ENCODE data around the gene GNPDA1. TPM values are rescaled to one million over a fixed set of nuclear protein-coding genes. Genes with fewer than 3 reads are reported as not detected.

The GNPDA1 gene
- total RNA-seq, 4 donors from 2014 or later: 22.3 to 50.0 (median 47.3) TPM

- Histone ChIP-seq H3K4me3 (no peak overlapping the region), H3K36me3 (peaks cover 6 to 76% of the 10 kb centered on the region in 2 donors), H3K4me1 (peaks cover 0 to 5% of the 10 kb centered on the region in 2 donors), H3K27ac (no peak overlapping the region), H3K27me3 (no peaks in the 10 kb centered on the region), H3K9me3 (no peaks in the 10 kb centered on the region)
- TF ChIP-seq POLR2A (IDR thresholded peaks at IDR 0.05) (no peak), CTCF (IDR thresholded peaks at IDR 0.05 in 4 of 5, conservative IDR thresholded peaks at IDR 0.05 in 1 of 5) (no peak)
- in situ Hi-C loops (cut with MboI; ENCODE audit: low sequenced_read_pairs in 4 of 4) (loop anchor here in 3 of 4 donors (5.0 to 25.0 kb wide), 3 partner anchors 155 to 573 kb away; no protein-coding TSS in a partner anchor), intact Hi-C loops (cut with DNase I; ENCODE audit: low total_unique reads) (loop anchor here (5.0 kb wide), 1 partner anchor 708 kb away; no protein-coding TSS in a partner anchor)
- ATAC-seq (no peak), DNase-seq (no peak)
These were observed 23.1 kb downstream of the GNPDA1 start for GRCh38 chr5:141989720-141990119.

- no peak overlapping the region for H3K27ac ChIP-seq
- H3K4me3 ChIP-seq: no peak overlapping the region
- no peaks in the 10 kb centered on the region for H3K27me3 ChIP-seq
- DNase-seq: no peak
- in situ Hi-C loops (cut with MboI; ENCODE audit: low sequenced_read_pairs in 4 of 4): loop anchor here in 1 of 4 donors (25.0 kb wide), 1 partner anchor 576 kb away; no protein-coding TSS in a partner anchor
- intact Hi-C loops (cut with DNase I; ENCODE audit: low total_unique reads): no loop called here
- no peak for ATAC-seq
- H3K9me3 ChIP-seq: no peaks in the 10 kb centered on the region
- TF ChIP-seq CTCF (IDR thresholded peaks at IDR 0.05 in 4 of 5, conservative IDR thresholded peaks at IDR 0.05 in 1 of 5) (no peak), POLR2A (IDR thresholded peaks at IDR 0.05) (no peak)
- peaks cover 8 to 83% of the 10 kb centered on the region in 2 donors for H3K36me3 ChIP-seq
- no peaks in the 10 kb centered on the region for H3K4me1 ChIP-seq
These were observed 26.8 kb downstream of the GNPDA1 start for GRCh38 chr5:141986072-141986471.

- no peak for TF ChIP-seq POLR2A (IDR thresholded peaks at IDR 0.05)
- TF ChIP-seq CTCF (IDR thresholded peaks at IDR 0.05 in 4 of 5, conservative IDR thresholded peaks at IDR 0.05 in 1 of 5): no peak
- ATAC-seq: no peak
These were observed 30.2 kb downstream of the GNPDA1 start for GRCh38 chr5:141982626-141983025.

GRCh38 chr5:141978389-141978788 lies 34.4 kb downstream of the GNPDA1 start:
- Histone ChIP-seq H3K36me3 (peaks cover 0 to 85% of the 10 kb centered on the region in 2 donors), H3K27me3 (no peaks in the 10 kb centered on the region), H3K4me1 (peaks cover 29 to 37% of the 10 kb centered on the region in 2 donors), H3K27ac (no peak overlapping the region), H3K4me3 (no peak overlapping the region), H3K9me3 (no peaks in the 10 kb centered on the region)
- ATAC-seq: no peak
- intact Hi-C loops (cut with DNase I; ENCODE audit: low total_unique reads): no loop called here
- no peak for TF ChIP-seq CTCF (IDR thresholded peaks at IDR 0.05 in 4 of 5, conservative IDR thresholded peaks at IDR 0.05 in 1 of 5)
- no peak for TF ChIP-seq POLR2A (IDR thresholded peaks at IDR 0.05)
- DNase-seq: no peak
- in situ Hi-C loops (cut with MboI; ENCODE audit: low sequenced_read_pairs in 4 of 4): loop anchor here in 1 of 4 donors (25.0 kb wide), 1 partner anchor 584 kb away; no protein-coding TSS in a partner anchor

More at GRCh38 chr5:141982626-141983025, 30.2 kb downstream of the GNPDA1 start:
- in situ Hi-C loops (cut with MboI; ENCODE audit: low sequenced_read_pairs in 4 of 4) (loop anchor here in 1 of 4 donors (25.0 kb wide), 1 partner anchor 580 kb away; no protein-coding TSS in a partner anchor), intact Hi-C loops (cut with DNase I; ENCODE audit: low total_unique reads) (no loop called here)
- no peak overlapping the region for H3K27ac ChIP-seq
- no peak for DNase-seq
- peaks cover 8 to 96% of the 10 kb centered on the region in 2 donors for H3K36me3 ChIP-seq
- H3K9me3 ChIP-seq: no peaks in the 10 kb centered on the region
- H3K4me3 ChIP-seq: no peak overlapping the region
- no peaks in the 10 kb centered on the region for H3K27me3 ChIP-seq
- H3K4me1 ChIP-seq: peaks cover 7 to 12% of the 10 kb centered on the region in 2 donors

Measured in gastrocnemius medialis (tissue), 4 donors.